Stimulated activated naive CD8-positive, alpha-beta T cell treated with anti-CD3 and anti-CD28 coated beads, Interleukin-15, amount 100 ng/mL, for 72 hours (primary cell): ENCODE results near the gene MSL3B.

ENCODE experiments used
- ATAC-seq: fragments of 150-1000 bp; cut with Tn5 transposase; 2 replicates; pipeline ENCODE4 v1.10.0; 2021; ENCODE audit warnings: mild to moderate bottlenecking, moderate library complexity
- DNase-seq, 2 donors: peaks; one replicate each; pipeline ENCODE4 v3.0.0; 2021 to 2022
- H3K27ac Mint-ChIP-seq, 2 donors: one replicate each; pipeline ENCODE4 v1.8.0; 2022; ENCODE audit warnings: mild to moderate bottlenecking in 2 of 2, mixed read lengths in 2 of 2, moderate library complexity in 2 of 2
- H3K27me3 Mint-ChIP-seq: one replicate; pipeline ENCODE4 v1.8.0; 2022; ENCODE audit warnings: mixed read lengths
- H3K4me1 Mint-ChIP-seq: one replicate; pipeline ENCODE4 v1.8.0; 2022; ENCODE audit warnings: mild to moderate bottlenecking, mixed read lengths
- H3K4me3 Mint-ChIP-seq, 2 donors: one replicate each; pipeline ENCODE4 v1.8.0; 2022; ENCODE audit warnings: mild to moderate bottlenecking in 2 of 2, mixed read lengths in 2 of 2, moderate library complexity in 1 of 2
- H3K9me3 Mint-ChIP-seq, 2 donors: one replicate each; pipeline ENCODE4 v1.8.0; 2022; ENCODE audit warnings: mixed read lengths in 2 of 2

MSL3B gene

DNA sequence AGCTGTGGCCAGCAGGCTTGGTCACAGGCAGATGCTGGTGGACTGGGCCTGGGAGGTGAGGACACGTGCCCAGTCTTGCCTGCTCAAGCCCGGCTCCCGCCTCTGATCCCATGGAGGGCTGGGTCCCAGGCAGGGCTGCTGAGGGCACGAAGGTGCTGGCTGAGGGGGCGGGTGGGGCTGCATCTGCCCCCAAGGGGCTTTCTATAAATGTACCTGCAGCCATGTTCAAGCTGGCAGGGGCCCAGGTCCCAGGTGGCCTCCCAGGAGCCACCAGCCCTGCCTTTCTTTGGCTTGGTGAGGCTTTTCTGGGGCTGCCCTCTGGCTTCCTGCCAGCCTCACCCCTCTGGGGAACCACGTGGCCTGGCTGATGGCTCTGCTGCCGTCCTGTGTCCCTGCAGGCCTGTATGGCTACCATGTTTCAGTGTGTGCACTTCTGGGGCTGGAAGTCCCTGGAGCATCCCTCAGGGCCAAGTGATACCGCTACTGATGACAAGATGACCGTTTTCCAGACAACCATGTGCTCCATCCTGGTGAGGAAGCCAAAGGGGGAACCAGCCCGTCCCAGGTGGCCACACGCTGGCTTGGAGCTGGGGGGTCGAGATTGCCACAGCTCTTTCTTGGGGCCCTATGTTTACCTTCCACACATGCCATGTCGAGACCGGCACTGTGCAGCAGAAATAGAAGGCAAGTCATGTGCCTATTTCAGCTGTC is 37.0 kb downstream of the MSL3B start:
- DNase-seq = no peak
- no peaks in the 10 kb centered on the region for H3K27me3 Mint-ChIP-seq
- no peaks in the 10 kb centered on the region for H3K9me3 Mint-ChIP-seq
- no peaks in the 10 kb centered on the region for H3K4me1 Mint-ChIP-seq
- no peak overlapping the region for H3K4me3 Mint-ChIP-seq
- no peak overlapping the region for H3K27ac Mint-ChIP-seq
- peak; percentile 33 for ATAC-seq

DNA sequence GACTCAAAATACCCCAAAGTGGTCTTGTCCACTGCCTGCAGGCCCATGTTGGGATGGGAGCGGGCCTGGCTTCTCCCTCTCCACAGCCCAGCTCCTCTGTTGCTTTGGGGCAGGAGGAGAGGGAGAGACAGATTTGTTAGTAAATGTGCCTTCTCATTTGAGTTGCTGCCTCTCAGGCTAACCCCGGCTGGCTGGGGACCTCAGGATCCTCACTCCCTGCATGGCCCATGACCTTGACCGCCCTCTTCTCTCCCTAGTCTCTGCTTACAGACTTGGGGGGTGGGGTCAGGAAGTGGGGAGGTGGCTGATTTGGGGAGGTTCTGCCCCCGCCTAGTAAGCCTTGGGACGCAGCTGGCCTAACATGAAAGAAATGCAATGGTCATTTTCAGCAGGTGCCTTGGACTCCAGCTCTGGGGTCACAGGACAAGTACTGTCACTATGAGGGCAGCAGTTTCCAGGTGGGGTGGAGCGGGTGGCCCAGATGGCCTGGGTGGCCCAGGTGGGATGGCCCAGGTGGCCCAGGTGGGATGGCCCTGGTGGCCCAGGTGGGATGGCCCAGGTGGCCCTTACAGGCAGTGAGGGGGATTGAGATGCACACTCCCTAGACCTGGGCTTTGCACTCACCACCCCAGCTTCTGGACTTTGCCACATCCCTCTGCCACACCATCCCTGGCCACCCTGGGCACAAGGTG is 37.9 kb downstream of the MSL3B start:
- Mint-ChIP-seq H3K4me3 (no peak overlapping the region), H3K27me3 (no peaks in the 10 kb centered on the region), H3K9me3 (no peaks in the 10 kb centered on the region), H3K4me1 (no peaks in the 10 kb centered on the region), H3K27ac (peak overlapping the region in 1 of 2 donors; percentile 34)
- ATAC-seq = peak; percentile 39
- DNase-seq = no peak

DNA sequence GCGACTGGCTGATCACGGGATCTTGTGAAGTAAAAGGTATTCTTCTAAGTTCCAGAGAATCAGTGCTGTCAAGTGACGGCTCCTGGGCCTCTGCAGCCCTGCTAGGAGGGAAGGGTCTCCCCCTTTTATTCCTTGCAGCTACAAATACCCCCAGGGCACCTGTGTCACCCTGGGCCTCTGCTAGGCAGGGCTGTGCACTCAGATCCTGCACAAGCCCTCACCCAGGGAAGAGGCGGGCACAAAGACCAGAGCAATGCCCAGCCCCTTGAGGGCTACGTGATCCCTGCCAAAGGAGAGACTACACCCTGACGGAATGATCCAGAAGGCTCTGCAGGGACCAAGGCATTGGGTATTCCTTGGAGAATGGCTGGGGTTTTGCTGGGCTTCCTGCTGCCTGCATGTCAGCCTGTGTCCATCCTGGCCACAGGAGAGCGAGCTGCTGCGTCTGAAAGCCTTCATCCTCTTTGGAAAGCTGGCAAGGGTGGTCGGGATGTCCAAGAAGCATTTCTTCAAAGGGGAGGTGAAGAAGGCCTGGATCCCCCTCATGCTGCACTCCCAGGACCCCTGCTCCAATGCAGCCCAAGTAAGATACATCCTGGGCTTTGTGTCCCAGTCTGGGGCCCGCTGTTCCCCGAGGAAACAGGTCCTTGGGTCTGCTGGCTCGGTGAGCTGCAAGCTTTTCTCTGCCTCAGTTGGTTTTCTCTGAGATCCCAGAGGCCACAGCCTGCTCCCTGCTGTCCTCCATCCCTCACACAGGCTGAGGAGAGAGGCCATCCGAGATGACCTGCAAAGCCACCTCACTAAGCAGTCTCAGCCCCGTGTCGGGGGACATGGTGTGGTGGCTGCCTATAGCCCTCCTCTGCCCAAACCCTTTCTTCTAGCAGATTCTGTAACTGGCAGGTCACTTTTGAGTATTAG is 38.7 kb downstream of the MSL3B start:
- no peaks in the 10 kb centered on the region for H3K4me1 Mint-ChIP-seq
- H3K27me3 Mint-ChIP-seq = no peaks in the 10 kb centered on the region
- no peaks in the 10 kb centered on the region for H3K9me3 Mint-ChIP-seq
- DNase-seq (no peak), ATAC-seq (no peak)
- no peak overlapping the region for H3K4me3 Mint-ChIP-seq
- peak overlapping the region in 1 of 2 donors; percentile 67 for H3K27ac Mint-ChIP-seq

DNA sequence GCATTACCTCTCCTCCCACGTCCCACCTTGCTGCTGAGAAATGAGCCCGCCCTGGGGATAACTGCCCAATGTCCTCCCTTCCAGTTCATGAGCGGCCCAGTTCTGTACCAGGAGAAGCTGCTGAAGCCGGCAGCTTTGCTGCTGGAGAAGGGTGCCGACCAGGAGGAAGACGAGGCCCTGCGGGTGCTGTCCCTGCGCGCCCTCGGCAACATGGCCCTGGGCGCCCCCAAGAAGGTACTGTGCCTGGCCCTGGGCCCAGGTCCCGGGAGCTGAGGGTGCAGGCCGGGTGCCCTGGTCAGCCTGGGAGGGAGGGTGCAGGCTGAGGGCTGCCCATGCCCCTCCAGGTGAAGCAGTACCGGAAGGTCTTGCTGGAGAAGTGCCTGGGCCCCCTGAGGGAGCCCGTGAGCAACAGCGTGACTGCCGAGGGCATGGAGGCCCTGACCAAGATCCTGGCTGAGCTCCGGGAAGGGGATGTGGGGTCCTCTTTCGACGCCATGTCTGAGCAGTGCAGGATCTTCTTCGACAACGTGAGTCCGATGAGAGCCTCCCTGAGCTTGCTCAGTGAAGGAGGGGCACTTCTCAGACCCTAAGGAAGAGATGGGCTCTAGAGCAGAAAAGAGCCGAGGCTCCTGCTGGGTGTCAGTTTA is 39.5 kb downstream of the MSL3B start:
- DNase-seq = no peak
- Mint-ChIP-seq H3K9me3 (no peaks in the 10 kb centered on the region), H3K4me3 (no peak overlapping the region), H3K4me1 (no peaks in the 10 kb centered on the region), H3K27me3 (no peaks in the 10 kb centered on the region), H3K27ac (no peak overlapping the region)
- no peak for ATAC-seq

DNA sequence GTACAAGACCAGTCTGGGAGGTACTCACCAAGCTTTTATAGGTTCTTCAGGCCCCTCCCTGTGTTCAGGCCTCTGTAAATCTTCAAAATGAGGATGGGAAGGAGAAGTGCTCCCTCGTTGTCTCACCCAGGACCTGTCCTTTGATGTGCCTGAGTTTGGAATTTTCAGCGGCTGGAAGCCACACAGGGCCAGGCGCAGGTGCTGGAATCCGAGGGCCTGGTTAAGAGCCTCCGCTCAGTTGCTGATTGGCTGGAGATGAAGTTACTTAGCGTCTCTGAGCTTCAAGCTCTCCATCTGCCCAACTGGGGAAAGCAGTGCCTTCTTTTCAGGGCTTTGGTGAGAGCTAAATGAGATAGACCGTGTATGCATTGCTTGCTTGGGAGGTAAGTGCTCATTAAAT is 43.8 kb downstream of the MSL3B start:
- H3K27ac Mint-ChIP-seq = no peak overlapping the region
- no peak overlapping the region for H3K4me3 Mint-ChIP-seq
- H3K4me1 Mint-ChIP-seq = no peaks in the 10 kb centered on the region
- H3K27me3 Mint-ChIP-seq = no peaks in the 10 kb centered on the region
- ATAC-seq (no peak), DNase-seq (no peak)
- no peaks in the 10 kb centered on the region for H3K9me3 Mint-ChIP-seq

DNA sequence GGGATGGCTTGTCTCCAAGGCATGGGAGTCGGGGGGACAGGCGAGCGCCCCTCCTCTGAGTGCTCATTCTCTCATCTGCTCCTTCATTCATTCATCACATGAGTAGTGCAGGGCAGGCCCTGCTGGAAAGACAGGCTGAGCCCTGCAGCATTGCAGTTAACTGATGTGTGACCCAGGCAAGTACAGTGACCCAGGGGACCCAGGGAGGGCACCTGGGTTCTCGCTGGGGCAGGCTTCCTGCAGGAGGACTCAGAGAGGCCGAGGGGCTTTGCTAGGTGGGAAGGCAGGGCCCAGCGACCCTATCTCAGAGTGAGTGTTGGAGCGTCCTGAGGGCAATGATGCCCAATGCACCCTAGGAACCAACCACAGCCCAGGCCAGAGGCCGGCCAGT is 44.5 kb downstream of the MSL3B start:
- no peak for ATAC-seq
- no peak for DNase-seq
- Mint-ChIP-seq H3K27me3 (no peaks in the 10 kb centered on the region), H3K27ac (no peak overlapping the region), H3K4me1 (no peaks in the 10 kb centered on the region), H3K4me3 (no peak overlapping the region), H3K9me3 (no peaks in the 10 kb centered on the region)

DNA sequence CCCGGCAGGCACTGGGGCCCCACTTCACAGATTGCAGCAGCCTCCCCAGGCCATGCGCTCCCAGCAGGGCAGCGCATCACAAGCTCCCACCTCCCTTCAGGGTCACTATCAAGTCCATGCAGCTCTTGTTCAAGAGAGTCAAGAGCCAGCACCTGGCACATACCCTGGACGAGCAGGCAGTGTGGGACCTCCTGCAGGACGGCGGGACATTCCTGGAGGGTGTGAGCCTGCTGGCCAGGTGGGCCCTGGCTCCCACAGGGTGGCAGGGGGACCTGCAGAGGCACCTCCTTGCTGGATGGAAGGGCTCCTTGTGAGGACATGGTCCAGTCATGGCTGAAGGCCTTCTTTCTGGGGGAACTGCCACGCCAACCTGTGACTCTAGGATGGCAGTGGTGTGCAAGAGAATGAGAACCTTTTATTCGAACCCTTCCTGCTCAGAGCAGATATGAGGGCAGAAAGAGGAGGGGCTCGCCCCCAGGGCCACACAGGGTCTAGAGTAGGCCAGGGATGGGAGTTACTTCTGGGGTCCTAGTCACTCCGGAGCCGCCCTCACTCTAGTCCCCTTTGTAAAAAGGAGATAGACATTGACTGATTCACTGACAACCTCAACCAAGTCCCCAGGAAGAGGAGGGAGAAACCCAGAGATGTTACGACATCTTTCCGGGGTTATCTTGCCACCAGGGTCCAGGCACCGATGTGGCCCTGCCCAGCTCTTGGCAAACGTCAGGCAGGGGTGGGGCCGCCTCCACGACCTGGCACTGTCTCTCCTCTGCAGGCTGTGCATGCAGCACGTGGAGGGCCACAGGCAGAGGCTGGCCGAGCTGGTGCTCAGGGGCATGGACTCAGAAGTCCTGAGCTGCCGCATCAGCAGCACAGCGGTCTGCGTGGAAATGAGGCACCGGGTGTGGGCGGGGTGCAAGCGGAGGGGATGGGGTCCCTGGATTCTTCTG is 45.1 kb downstream of the MSL3B start:
- Mint-ChIP-seq H3K4me1 (no peaks in the 10 kb centered on the region), H3K27ac (no peak overlapping the region), H3K9me3 (no peaks in the 10 kb centered on the region), H3K27me3 (no peaks in the 10 kb centered on the region), H3K4me3 (no peak overlapping the region)
- ATAC-seq (no peak), DNase-seq (no peak)

DNA sequence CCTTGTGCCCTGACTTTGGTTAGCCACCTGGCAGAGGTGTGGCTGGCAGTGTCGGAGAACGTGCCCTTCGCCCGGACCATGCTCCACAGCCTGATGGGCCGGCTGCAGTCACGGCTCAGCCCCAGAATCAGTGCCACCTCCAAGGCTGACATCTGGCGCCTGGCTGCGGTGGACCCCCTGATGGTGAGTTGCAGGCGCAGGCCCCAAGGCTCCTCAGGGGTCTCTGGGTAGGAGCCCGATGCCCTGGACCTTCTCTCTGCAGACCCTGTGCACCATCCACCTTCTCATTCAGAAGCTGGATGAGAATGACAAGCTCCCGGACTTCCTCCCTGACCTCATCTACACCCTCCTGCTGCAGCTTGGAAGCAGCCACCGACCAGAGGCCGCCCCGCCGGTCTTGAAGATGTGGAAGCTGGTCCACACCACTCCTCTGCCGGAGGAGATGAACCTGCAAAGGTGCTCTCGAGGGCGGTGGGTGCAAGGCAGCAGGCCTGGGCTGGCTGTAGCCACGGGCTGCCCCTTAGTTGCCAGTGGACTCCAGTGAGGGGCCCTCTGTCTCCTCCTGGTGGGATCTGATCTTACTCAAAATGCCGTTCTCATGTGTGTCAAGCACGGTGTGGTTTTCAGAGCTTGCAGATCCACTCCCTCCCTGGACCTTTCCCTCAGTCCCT is 46.0 kb downstream of the MSL3B start:
- ATAC-seq = no peak
- H3K4me1 Mint-ChIP-seq = peaks cover 2% of the 10 kb centered on the region

DNA sequence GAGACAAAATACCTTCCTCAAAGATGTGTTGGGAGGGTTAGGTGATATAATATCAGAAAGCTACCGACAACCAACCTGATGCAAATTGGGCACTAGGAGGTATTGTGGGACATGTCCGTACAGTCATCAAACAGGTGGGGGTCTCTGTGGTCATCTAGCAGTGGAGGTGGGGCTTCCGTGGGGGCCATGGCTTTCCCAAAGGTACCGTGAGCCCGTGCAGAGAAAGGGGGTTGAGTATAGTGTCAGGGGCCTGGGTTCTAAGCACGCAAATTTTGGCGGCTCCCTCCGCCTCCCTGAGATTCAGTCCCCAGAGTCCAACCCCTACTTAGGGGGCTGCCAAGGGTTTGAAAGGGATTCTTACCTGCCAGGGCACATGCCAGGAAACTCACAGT is 46.5 kb downstream of the MSL3B start:
- Mint-ChIP-seq H3K4me3 (no peak overlapping the region), H3K9me3 (no peaks in the 10 kb centered on the region), H3K4me1 (peaks cover 6% of the 10 kb centered on the region), H3K27ac (no peak overlapping the region), H3K27me3 (peaks cover 8% of the 10 kb centered on the region)
- no peak for ATAC-seq
- DNase-seq = no peak

More for the DNA sequence above, 46.0 kb downstream of the MSL3B start:
- Mint-ChIP-seq H3K9me3 (no peaks in the 10 kb centered on the region), H3K4me3 (no peak overlapping the region), H3K27me3 (peaks cover 3% of the 10 kb centered on the region), H3K27ac (no peak overlapping the region)
- DNase-seq = no peak

DNA sequence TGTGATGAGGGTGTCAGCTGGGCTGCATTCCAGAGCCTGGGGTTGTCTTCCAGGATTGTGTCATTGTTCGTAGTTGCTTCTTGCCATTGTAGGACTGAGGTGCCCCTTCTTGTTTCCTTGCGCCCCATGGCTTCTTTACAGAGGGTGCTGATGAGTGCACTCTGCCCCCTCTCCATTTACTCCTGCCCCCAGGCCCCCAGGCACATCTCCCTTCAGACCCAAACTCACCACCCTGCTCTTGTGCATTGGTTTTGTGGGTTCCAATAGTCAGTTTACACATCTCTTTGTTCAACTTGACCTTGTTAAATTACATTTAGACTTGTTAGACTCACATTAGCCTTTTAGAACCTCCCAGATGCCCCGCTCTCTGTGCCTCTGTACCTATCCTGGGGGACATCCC is 47.0 kb downstream of the MSL3B start:
- Mint-ChIP-seq H3K9me3 (no peaks in the 10 kb centered on the region), H3K27me3 (peaks cover 13% of the 10 kb centered on the region), H3K4me1 (peaks cover 6% of the 10 kb centered on the region), H3K27ac (no peak overlapping the region), H3K4me3 (no peak overlapping the region)
- no peak for DNase-seq
- no peak for ATAC-seq

DNA sequence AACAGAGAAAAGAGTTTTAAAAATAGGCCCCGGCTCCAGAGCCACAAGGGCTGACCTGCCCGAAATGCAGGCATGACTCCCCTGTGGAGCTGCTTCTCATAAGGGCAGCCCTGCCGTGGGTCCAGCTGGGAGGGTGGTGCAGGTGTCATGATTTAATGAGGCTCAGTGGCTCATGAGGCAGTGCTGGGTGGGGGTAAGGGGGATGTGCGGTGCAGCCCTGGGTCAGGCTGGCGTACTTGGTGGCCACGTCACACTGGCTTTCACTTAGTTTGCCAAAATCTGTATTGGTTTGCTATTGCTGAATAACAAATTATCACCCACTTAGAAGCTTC is 47.4 kb downstream of the MSL3B start:
- H3K27me3 Mint-ChIP-seq = peaks cover 18% of the 10 kb centered on the region
- ATAC-seq (no peak), DNase-seq (no peak)
- H3K4me3 Mint-ChIP-seq = no peak overlapping the region
- no peaks in the 10 kb centered on the region for H3K9me3 Mint-ChIP-seq
- no peak overlapping the region for H3K27ac Mint-ChIP-seq
- peaks cover 6% of the 10 kb centered on the region for H3K4me1 Mint-ChIP-seq

DNA sequence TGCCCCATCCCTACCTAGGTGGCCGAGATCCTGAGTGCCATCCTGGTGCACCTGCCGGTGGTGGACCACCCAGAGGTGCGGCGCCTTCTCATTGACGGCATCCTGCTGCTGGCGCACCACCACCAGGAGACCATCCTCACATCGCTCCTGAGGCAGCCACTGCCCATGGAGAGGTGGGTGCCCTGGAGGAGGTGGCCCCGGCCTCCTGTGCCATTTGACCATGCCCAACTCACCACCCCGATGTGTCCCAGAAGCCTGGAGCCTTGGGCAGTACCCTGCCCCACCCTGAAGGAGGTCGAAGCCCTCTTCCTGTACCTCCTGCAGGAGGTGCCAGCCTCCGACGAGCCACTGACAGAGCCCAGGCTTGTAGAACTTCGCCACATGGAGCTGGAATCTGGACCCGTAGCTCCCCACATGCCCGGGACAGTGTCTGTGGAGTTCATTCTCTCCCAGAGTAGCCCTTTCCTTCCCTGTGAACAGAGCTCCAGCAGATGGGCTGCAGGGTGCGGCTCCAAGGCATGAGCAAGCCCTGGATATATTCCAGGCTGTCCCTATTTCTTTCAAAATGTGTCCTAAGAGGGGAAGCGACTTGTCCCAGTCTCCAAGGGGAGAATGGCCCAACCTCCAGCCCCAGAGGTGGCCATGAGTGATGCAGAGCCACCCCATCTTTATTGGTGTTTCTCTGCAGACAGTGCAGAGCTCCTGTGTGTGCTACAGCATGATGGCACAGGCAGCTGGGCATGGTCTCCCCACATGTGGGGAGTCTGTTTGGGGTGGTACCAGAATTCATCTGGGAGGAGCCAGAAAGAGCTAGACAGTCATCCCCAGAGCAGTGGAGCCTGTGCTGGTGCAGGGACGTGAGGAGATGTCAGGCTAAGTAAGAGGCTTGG is 48.1 kb downstream of the MSL3B start:
- no peak overlapping the region for H3K27ac Mint-ChIP-seq
- peaks cover 6% of the 10 kb centered on the region for H3K4me1 Mint-ChIP-seq
- no peak for ATAC-seq
- DNase-seq = no peak
- no peak overlapping the region for H3K4me3 Mint-ChIP-seq
- H3K27me3 Mint-ChIP-seq = peaks cover 23% of the 10 kb centered on the region
- H3K9me3 Mint-ChIP-seq = no peaks in the 10 kb centered on the region
